ENCODE results near the gene CPA2.
"Not testable (repeated sequence)": the region's sequence is repeated elsewhere in the genome, so short reads cannot be mapped to it uniquely, and the experiment has no call there.

The CPA2 gene

DNA sequence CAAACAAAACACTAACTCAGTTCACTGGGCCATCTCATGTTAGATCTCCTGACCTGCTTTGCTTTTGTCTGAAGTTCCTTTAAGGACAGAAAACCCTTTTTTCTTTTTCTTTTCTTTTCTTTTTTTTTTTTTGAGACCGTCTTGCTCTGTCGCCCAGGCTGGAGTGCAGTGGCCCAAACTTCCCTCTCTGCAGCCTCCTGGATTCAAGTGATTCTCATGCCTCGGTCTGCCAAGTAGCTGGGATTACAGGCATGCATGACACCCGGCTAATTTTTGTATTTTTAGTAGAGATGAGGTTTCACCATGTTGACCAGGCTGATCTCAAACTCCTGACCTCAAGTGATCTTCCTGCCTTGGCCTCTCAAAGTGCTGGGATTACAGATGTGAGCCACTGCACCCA is 30.3 kb upstream of the CPA2 start:
- not testable (repeated sequence) for H3K4me1 Mint-ChIP-seq (ENCODE audit: low read depth); H3K36me3 Mint-ChIP-seq (ENCODE audit: low read depth); H3K27ac Mint-ChIP-seq; H3K4me3 Mint-ChIP-seq; H3K27me3 Mint-ChIP-seq (ENCODE audit: low read depth); H3K9me3 Mint-ChIP-seq

- H3K9me3 Mint-ChIP-seq = peaks cover 3% of the 10 kb centered on the region
- no peak overlapping the region for H3K27ac Mint-ChIP-seq
- peaks cover 9% of the 10 kb centered on the region for H3K27me3 Mint-ChIP-seq (ENCODE audit: low read depth)
Measured at GRCh38 chr7:130240240-130240639, 26.4 kb upstream of the CPA2 start.

GRCh38 chr7:130242198-130243014 is 24.3 kb upstream of the CPA2 start:
- no peaks in the 10 kb centered on the region for H3K36me3 Mint-ChIP-seq (ENCODE audit: low read depth)
- peaks cover 11% of the 10 kb centered on the region for H3K4me1 Mint-ChIP-seq (ENCODE audit: low read depth)
- peaks cover under 1% of the 10 kb centered on the region for H3K27me3 Mint-ChIP-seq (ENCODE audit: low read depth)
- H3K27ac Mint-ChIP-seq = no peak overlapping the region
- H3K9me3 Mint-ChIP-seq = peaks cover 3% of the 10 kb centered on the region
- no peak overlapping the region for H3K4me3 Mint-ChIP-seq

More at GRCh38 chr7:130240240-130240639, 26.4 kb upstream of the CPA2 start:
- Mint-ChIP-seq H3K4me1 (ENCODE audit: low read depth) (peaks cover 11% of the 10 kb centered on the region), H3K36me3 (ENCODE audit: low read depth) (no peaks in the 10 kb centered on the region), H3K4me3 (no peak overlapping the region)

- not testable (repeated sequence) for H3K4me3 Mint-ChIP-seq
Measured at GRCh38 chr7:130243486-130243885, 23.2 kb upstream of the CPA2 start.

GRCh38 chr7:130246491-130246890 is 20.2 kb upstream of the CPA2 start:
- not testable (repeated sequence) for H3K27me3 Mint-ChIP-seq (ENCODE audit: low read depth); H3K27ac Mint-ChIP-seq; H3K4me3 Mint-ChIP-seq; H3K36me3 Mint-ChIP-seq (ENCODE audit: low read depth); H3K9me3 Mint-ChIP-seq
- H3K4me1 Mint-ChIP-seq (ENCODE audit: low read depth) = peaks cover 11% of the 10 kb centered on the region

More at GRCh38 chr7:130243486-130243885, 23.2 kb upstream of the CPA2 start:
- H3K36me3 Mint-ChIP-seq (ENCODE audit: low read depth); H3K27me3 Mint-ChIP-seq (ENCODE audit: low read depth); H3K9me3 Mint-ChIP-seq; H3K27ac Mint-ChIP-seq: not testable (repeated sequence)
- peaks cover 11% of the 10 kb centered on the region for H3K4me1 Mint-ChIP-seq (ENCODE audit: low read depth)

GRCh38 chr7:130248842-130249241 is 17.8 kb upstream of the CPA2 start:
- not testable (repeated sequence) for H3K36me3 Mint-ChIP-seq (ENCODE audit: low read depth); H3K4me1 Mint-ChIP-seq (ENCODE audit: low read depth); H3K27me3 Mint-ChIP-seq (ENCODE audit: low read depth); H3K4me3 Mint-ChIP-seq; H3K27ac Mint-ChIP-seq
- peaks cover 22% of the 10 kb centered on the region for H3K9me3 Mint-ChIP-seq

- H3K4me1 Mint-ChIP-seq (ENCODE audit: low read depth); H3K27me3 Mint-ChIP-seq (ENCODE audit: low read depth); H3K4me3 Mint-ChIP-seq; H3K27ac Mint-ChIP-seq; H3K36me3 Mint-ChIP-seq (ENCODE audit: low read depth): not testable (repeated sequence)
- peaks cover 19% of the 10 kb centered on the region for H3K9me3 Mint-ChIP-seq
Measured at GRCh38 chr7:130249626-130250025, 17.0 kb upstream of the CPA2 start.

DNA sequence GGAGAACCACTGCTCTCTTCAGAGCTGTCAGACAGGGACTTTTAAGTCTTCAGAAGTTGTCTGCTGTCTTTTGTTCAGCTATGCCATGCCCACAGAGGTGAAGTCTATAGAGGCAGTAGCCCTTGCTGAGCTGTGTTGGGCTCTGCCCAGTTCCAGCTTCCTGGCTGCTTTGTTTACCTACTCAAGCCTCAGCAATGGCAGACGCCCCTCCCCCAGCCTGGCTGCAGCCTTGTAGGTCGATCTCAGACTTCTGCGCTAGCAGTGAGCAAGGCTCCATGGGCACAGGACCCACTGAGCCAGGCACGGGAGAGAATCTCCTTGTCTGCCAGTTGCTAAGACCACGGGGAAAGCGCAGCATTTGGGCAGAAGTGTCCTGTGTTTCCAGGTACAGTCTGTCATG is 12.1 kb upstream of the CPA2 start:
- H3K9me3 Mint-ChIP-seq = peaks cover 25% of the 10 kb centered on the region
- peaks cover 8% of the 10 kb centered on the region for H3K27me3 Mint-ChIP-seq (ENCODE audit: low read depth)
- no peak overlapping the region for H3K4me3 Mint-ChIP-seq
- H3K36me3 Mint-ChIP-seq (ENCODE audit: low read depth) = peaks cover 2% of the 10 kb centered on the region
- H3K27ac Mint-ChIP-seq = no peak overlapping the region
- no peaks in the 10 kb centered on the region for H3K4me1 Mint-ChIP-seq (ENCODE audit: low read depth)

GRCh38 chr7:130256704-130257103 is 10.0 kb upstream of the CPA2 start:
- no peak overlapping the region for H3K27ac Mint-ChIP-seq
- peaks cover 6% of the 10 kb centered on the region for H3K27me3 Mint-ChIP-seq (ENCODE audit: low read depth)
- peaks cover 2% of the 10 kb centered on the region for H3K36me3 Mint-ChIP-seq (ENCODE audit: low read depth)
- H3K9me3 Mint-ChIP-seq = peaks cover 21% of the 10 kb centered on the region
- H3K4me1 Mint-ChIP-seq (ENCODE audit: low read depth) = no peaks in the 10 kb centered on the region
- no peak overlapping the region for H3K4me3 Mint-ChIP-seq

- Mint-ChIP-seq H3K27ac (no peak overlapping the region), H3K36me3 (ENCODE audit: low read depth) (no peaks in the 10 kb centered on the region), H3K4me1 (ENCODE audit: low read depth) (no peaks in the 10 kb centered on the region), H3K9me3 (peaks cover 9% of the 10 kb centered on the region), H3K27me3 (ENCODE audit: low read depth) (no peaks in the 10 kb centered on the region), H3K4me3 (no peak overlapping the region)
Measured at GRCh38 chr7:130258494-130259078, 8.1 kb upstream of the CPA2 start.

GRCh38 chr7:130262448-130262847 is 4.2 kb upstream of the CPA2 start:
- no peaks in the 10 kb centered on the region for H3K4me1 Mint-ChIP-seq (ENCODE audit: low read depth)
- H3K27me3 Mint-ChIP-seq (ENCODE audit: low read depth) = no peaks in the 10 kb centered on the region
- no peaks in the 10 kb centered on the region for H3K36me3 Mint-ChIP-seq (ENCODE audit: low read depth)
- no peak overlapping the region for H3K27ac Mint-ChIP-seq
- peaks cover 7% of the 10 kb centered on the region for H3K9me3 Mint-ChIP-seq
- no peak overlapping the region for H3K4me3 Mint-ChIP-seq

GRCh38 chr7:130263130-130263529 is 3.5 kb upstream of the CPA2 start:
- no peak overlapping the region for H3K4me3 Mint-ChIP-seq
- no peak overlapping the region for H3K27ac Mint-ChIP-seq
- peaks cover 2% of the 10 kb centered on the region for H3K4me1 Mint-ChIP-seq (ENCODE audit: low read depth)
- peaks cover 7% of the 10 kb centered on the region for H3K9me3 Mint-ChIP-seq
- no peaks in the 10 kb centered on the region for H3K27me3 Mint-ChIP-seq (ENCODE audit: low read depth)
- no peaks in the 10 kb centered on the region for H3K36me3 Mint-ChIP-seq (ENCODE audit: low read depth)

- Mint-ChIP-seq H3K27me3 (ENCODE audit: low read depth) (no peaks in the 10 kb centered on the region), H3K36me3 (ENCODE audit: low read depth) (no peaks in the 10 kb centered on the region), H3K9me3 (no peaks in the 10 kb centered on the region), H3K4me1 (ENCODE audit: low read depth) (peaks cover 2% of the 10 kb centered on the region), H3K4me3 (no peak overlapping the region), H3K27ac (no peak overlapping the region)
Measured at GRCh38 chr7:130266961-130267321, 278 bp downstream of the CPA2 start.

- Mint-ChIP-seq H3K9me3 (no peaks in the 10 kb centered on the region), H3K36me3 (ENCODE audit: low read depth) (no peaks in the 10 kb centered on the region), H3K4me3 (no peak overlapping the region), H3K27ac (no peak overlapping the region), H3K27me3 (ENCODE audit: low read depth) (no peaks in the 10 kb centered on the region), H3K4me1 (ENCODE audit: low read depth) (peaks cover 7% of the 10 kb centered on the region)
Measured at GRCh38 chr7:130268463-130269317, 2.0 kb downstream of the CPA2 start.

DNA sequence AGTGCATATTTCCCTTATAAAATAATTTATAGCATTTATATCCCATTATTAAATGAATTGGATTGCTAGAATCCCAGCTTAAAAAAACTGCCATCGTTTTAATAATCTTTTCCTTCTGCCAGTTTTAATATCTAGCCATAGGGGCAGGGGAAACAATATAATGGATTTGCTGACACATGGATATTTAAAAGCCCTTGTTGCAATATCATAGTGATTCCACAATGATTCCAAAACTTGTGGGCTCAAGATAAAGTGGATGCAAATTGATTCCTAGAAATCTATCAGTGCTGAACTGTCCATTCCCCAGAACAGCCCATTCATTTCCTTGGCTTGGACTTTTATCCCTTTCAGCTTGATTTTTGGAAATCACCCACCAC is 2.6 kb downstream of the CPA2 start:
- Mint-ChIP-seq H3K27ac (no peak overlapping the region), H3K36me3 (ENCODE audit: low read depth) (no peaks in the 10 kb centered on the region), H3K4me1 (ENCODE audit: low read depth) (peaks cover 8% of the 10 kb centered on the region), H3K9me3 (no peaks in the 10 kb centered on the region), H3K4me3 (no peak overlapping the region), H3K27me3 (ENCODE audit: low read depth) (no peaks in the 10 kb centered on the region)
